ENCODE data around the gene CSGALNACT2.

The CSGALNACT2 gene

DNA sequence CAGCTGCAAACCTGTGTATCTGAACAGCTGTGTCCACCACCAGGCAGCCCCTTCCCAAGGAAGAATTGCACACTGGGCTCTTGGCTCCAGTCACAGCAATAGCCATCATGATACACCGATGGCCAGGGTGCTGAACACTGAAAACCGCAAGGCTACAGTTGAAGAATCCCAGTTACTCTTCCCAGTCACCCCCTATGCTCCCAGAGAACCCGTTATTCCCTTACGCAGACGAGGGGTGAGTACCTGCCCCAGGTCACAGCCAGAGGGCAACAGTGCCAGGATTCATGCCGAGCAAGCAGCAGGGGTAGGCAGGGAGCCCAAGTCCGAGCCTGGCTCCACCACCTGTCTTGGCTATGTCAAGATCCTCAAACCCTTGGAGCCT, 70.8 kb downstream of the CSGALNACT2 start:
- H3K4me3 ChIP-seq (replicated peaks in 1 of 2; ENCODE audit: low read depth in 2 of 2, low read length in 2 of 2), result no peak overlapping the region
- TF ChIP-seq, protein P1, sequence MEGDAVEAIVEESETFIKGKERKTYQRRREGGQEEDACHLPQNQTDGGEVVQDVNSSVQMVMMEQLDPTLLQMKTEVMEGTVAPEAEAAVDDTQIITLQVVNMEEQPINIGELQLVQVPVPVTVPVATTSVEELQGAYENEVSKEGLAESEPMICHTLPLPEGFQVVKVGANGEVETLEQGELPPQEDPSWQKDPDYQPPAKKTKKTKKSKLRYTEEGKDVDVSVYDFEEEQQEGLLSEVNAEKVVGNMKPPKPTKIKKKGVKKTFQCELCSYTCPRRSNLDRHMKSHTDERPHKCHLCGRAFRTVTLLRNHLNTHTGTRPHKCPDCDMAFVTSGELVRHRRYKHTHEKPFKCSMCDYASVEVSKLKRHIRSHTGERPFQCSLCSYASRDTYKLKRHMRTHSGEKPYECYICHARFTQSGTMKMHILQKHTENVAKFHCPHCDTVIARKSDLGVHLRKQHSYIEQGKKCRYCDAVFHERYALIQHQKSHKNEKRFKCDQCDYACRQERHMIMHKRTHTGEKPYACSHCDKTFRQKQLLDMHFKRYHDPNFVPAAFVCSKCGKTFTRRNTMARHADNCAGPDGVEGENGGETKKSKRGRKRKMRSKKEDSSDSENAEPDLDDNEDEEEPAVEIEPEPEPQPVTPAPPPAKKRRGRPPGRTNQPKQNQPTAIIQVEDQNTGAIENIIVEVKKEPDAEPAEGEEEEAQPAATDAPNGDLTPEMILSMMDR (IDR thresholded peaks at IDR 0.05; ENCODE audit: low read depth, low read length), result no peak
- DNase-seq (ENCODE audit: low read depth in 2 of 2), result no peak

DNA sequence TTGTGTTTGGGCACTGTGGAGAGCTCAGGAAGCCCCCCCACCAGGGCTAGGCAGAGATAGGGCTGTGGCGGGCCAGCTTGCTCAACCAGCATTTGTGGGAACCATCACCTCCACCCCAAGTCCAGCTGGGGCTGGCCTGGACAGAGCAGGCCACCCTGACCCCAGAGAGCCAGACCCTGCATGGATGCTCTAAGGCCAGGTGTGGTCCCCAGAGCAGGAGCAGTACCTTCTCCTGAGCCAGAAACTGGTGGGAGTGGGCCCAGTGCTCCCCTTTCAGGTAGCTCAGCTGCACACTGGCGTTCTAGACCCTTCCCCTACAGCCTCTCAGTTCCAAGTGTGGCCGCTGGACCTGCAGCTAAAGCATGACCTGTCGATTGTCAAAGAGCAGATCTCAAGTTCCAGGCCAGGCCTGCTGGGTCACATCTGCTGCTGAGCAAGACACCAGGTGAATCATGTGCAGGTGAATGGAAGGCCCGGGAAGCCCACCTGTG, 71.5 kb downstream of the CSGALNACT2 start:
- H3K4me3 ChIP-seq (replicated peaks in 1 of 2; ENCODE audit: low read depth in 2 of 2, low read length in 2 of 2), result no peak overlapping the region
- no peak for DNase-seq (ENCODE audit: low read depth in 2 of 2)
- TF ChIP-seq, protein P1 (IDR thresholded peaks at IDR 0.05; ENCODE audit: low read depth, low read length), result no peak

DNA sequence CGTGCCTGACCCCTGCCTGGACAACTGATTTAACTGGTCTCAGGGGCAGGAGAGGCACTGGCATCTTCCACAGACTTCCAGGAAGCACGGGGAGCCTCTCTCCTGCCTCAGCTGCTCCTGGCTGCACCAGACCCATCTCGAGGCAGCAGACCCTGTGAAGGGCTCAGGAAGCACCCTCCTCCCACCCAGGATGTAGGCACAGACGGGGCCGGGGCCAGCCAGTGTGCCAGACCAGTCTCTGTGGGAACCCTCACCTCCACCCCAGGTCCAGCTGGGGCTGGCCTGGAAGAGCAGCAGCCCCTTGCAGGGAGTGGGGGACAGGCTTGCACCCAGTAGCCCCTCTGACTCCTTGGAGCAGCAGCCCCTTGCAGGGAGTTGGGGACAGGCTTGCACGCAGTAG, 72.3 kb downstream of the CSGALNACT2 start:
- no peak for DNase-seq (ENCODE audit: low read depth in 2 of 2)
- TF ChIP-seq, protein P1 (IDR thresholded peaks at IDR 0.05; ENCODE audit: low read depth, low read length), result no peak
- H3K4me3 ChIP-seq (replicated peaks in 1 of 2; ENCODE audit: low read depth in 2 of 2, low read length in 2 of 2), result no peak overlapping the region

DNA sequence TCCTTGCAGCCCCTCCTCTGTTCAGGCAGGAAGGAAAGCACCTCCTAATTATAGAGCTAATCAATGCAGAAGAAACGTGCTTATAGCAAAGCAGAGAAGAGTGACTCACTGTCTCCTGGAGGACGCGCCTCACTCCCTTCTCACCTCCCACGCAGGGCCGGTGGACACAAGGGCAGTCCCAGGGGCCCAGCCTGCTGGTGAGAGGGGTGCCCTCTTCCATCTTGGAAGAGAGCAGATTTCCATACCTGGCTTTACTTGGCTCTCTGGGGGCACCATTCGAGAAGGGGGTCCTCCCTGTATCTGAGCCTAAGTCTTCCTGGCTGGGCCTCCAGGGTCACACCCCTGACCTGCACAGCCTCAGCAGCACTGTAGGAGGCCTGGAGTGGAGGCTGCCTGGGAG, 72.8 kb downstream of the CSGALNACT2 start:
- no peak overlapping the region for H3K4me3 ChIP-seq (replicated peaks in 1 of 2; ENCODE audit: low read depth in 2 of 2, low read length in 2 of 2)
- peak; percentile 19 to 37 for DNase-seq (ENCODE audit: low read depth in 2 of 2)
- TF ChIP-seq, protein P1 (IDR thresholded peaks at IDR 0.05; ENCODE audit: low read depth, low read length), result no peak

DNA sequence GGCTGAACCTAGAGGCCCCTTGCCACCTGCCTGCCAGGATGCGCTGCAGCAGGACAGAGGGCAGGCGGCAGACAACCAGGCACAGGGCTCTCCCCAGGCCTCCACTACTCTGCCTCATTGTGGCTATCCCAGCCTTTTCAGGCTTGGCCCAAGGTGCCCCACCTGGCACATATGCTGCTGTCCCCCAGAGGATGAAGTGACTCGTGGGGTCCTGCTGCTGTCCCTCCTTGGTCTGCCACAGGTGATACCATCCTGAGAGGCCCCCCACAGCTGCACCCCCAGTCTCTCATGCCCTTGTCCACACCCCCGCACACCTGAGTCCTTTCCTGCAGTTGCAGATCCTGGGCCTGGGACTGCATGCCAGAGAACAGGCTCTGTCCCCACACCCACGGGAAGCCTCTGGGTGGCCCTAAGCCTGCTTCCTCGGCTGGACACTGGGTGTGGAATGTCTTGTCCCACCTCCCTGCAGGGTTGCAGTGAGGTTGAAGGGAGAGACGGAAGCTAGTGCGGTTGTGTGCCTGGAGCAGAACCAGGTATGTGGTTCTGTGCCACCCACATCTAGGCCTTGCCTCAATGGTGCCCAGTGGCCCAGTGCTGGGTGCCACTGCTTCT, 73.3 kb downstream of the CSGALNACT2 start:
- TF ChIP-seq, protein P1 (IDR thresholded peaks at IDR 0.05; ENCODE audit: low read depth, low read length), result no peak
- DNase-seq (ENCODE audit: low read depth in 2 of 2), result no peak
- H3K4me3 ChIP-seq (replicated peaks in 1 of 2; ENCODE audit: low read depth in 2 of 2, low read length in 2 of 2), result no peak overlapping the region

DNA sequence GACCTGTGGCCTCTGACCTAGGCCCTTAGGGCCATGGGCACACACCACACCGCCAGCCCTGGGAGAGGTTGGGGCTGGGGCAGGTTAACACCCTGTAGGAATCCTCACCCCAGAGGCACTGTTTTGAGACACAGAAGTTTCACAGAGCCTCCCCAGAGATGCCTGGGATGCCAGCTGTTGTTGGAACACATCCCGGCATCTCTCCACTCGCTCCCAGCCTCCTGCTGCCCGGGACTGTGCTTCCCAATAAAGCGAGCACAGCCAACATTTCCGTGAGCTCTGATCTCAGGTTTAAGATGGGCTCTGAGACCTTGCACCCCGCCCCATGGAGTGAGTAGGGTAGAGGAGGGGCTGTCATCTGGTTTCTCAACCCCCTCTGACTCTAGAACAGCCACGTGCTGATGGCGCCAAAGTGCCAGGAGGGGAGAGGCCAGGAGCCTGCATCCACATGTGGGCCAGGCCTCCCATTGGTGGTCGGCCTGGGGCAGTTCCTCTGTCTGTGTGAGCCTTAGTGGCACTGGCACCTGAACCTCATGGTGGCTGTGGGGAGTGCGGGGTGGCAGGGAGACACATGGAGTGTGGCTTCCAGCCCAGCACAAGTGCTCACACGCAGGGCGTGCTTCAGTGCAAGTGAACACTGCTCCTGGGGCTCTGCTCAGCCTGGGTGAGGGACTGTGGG, 73.9 kb downstream of the CSGALNACT2 start:
- TF ChIP-seq, protein P1 (IDR thresholded peaks at IDR 0.05; ENCODE audit: low read depth, low read length), result no peak
- no peak for DNase-seq (ENCODE audit: low read depth in 2 of 2)
- H3K4me3 ChIP-seq (replicated peaks in 1 of 2; ENCODE audit: low read depth in 2 of 2, low read length in 2 of 2), result no peak overlapping the region
